Amniotic stem cell (primary cell): ENCODE data around the gene TRAPPC2L.
"Not testable (repeated sequence)": the region's sequence is repeated elsewhere in the genome, so short reads cannot be mapped to it uniquely, and the experiment has no call there.

Experiments used
- DNase-seq: peaks from one replicate; lab custom pipeline; 2025; lab: John Stamatoyannopoulos, UW

TRAPPC2L gene

GRCh38 chr16:88818575-88818874, 38.4 kb upstream of the TRAPPC2L start:
- no peak for DNase-seq

- no peak for DNase-seq
These were observed 37.8 kb upstream of the TRAPPC2L start for GRCh38 chr16:88819126-88819525.

- DNase-seq: no peak
These were observed 36.4 kb upstream of the TRAPPC2L start for GRCh38 chr16:88820385-88821025.

GRCh38 chr16:88821168-88821850, 35.6 kb upstream of the TRAPPC2L start:
- no peak for DNase-seq

GRCh38 chr16:88822281-88823040, 34.5 kb upstream of the TRAPPC2L start:
- no peak for DNase-seq

- DNase-seq: not testable (repeated sequence)
These were observed 33.3 kb upstream of the TRAPPC2L start for GRCh38 chr16:88823646-88824045.

- no peak for DNase-seq
These were observed 32.5 kb upstream of the TRAPPC2L start for GRCh38 chr16:88824256-88825077.

GRCh38 chr16:88825146-88825545, 31.8 kb upstream of the TRAPPC2L start:
- DNase-seq: no peak

GRCh38 chr16:88826070-88826840, 30.7 kb upstream of the TRAPPC2L start:
- DNase-seq: no peak

GRCh38 chr16:88827727-88828126, 29.2 kb upstream of the TRAPPC2L start:
- no peak for DNase-seq

GRCh38 chr16:88828711-88829110, 28.2 kb upstream of the TRAPPC2L start:
- DNase-seq: no peak

- no peak for DNase-seq
These were observed 26.7 kb upstream of the TRAPPC2L start for GRCh38 chr16:88830258-88830657.

GRCh38 chr16:88830783-88831182, 26.1 kb upstream of the TRAPPC2L start:
- no peak for DNase-seq

GRCh38 chr16:88831838-88832237, 25.1 kb upstream of the TRAPPC2L start:
- DNase-seq: no peak

GRCh38 chr16:88833086-88833485, 23.8 kb upstream of the TRAPPC2L start:
- no peak for DNase-seq

- DNase-seq: no peak
These were observed 22.3 kb upstream of the TRAPPC2L start for GRCh38 chr16:88834670-88835069.

GRCh38 chr16:88835383-88835782, 21.5 kb upstream of the TRAPPC2L start:
- DNase-seq: no peak

GRCh38 chr16:88835818-88836217, 21.1 kb upstream of the TRAPPC2L start:
- DNase-seq: no peak

- DNase-seq: no peak
These were observed 20.1 kb upstream of the TRAPPC2L start for GRCh38 chr16:88836791-88837190.

GRCh38 chr16:88837806-88838205, 19.1 kb upstream of the TRAPPC2L start:
- DNase-seq: no peak

- DNase-seq: no peak
These were observed 18.4 kb upstream of the TRAPPC2L start for GRCh38 chr16:88838566-88838965.
